Mesenchymal stem cell (in vitro differentiated cells and primary cell): Measurements from ENCODE around the gene ACADVL.
A peak's percentile ranks its signal among the peaks of the same experiment; 100 is the strongest.

Source experiments
- DNase-seq: peaks from one replicate; pipeline ENCODE4 v3.0.0-alpha.2; 2013
- H2AFZ ChIP-seq: one replicate; pipeline ENCODE4 v1.6.1; 2013; ENCODE audit warnings: low read depth, mild to moderate bottlenecking, control low read depth, inconsistent platforms, low read length, moderate library complexity
- H2AK5ac ChIP-seq: 2 replicates; pipeline ENCODE4 v1.6.1; 2013; ENCODE audit warnings: low read length, moderate library complexity, mild to moderate bottlenecking, inconsistent platforms; ENCODE audit not compliant: severe bottlenecking
- H2BK120ac ChIP-seq: one replicate; pipeline ENCODE4 v1.6.1; 2013; ENCODE audit warnings: low read depth, mild to moderate bottlenecking, inconsistent platforms, low read length, moderate library complexity
- H2BK12ac ChIP-seq, 2 experiments: one replicate each; pipeline ENCODE4 v1.6.1; 2013; ENCODE audit warnings: inconsistent platforms in 2 of 2, low read length in 2 of 2, mild to moderate bottlenecking in 2 of 2, moderate library complexity in 2 of 2, control low read depth in 1 of 2
- H2BK15ac ChIP-seq: one replicate; pipeline ENCODE4 v1.6.1; 2013; ENCODE audit warnings: mild to moderate bottlenecking, low read depth, inconsistent platforms; ENCODE audit not compliant: poor library complexity, severe bottlenecking
- H2BK5ac ChIP-seq: 2 replicates; pipeline ENCODE4 v1.6.1; 2013; ENCODE audit warnings: low read depth, mild to moderate bottlenecking, low read length, control low read depth, inconsistent platforms; ENCODE audit not compliant: poor library complexity, severe bottlenecking
- H3K14ac ChIP-seq, 2 experiments: one replicate each; pipeline ENCODE4 v1.6.1; 2013; ENCODE audit warnings: inconsistent platforms in 2 of 2, low read length in 2 of 2, control low read depth in 1 of 2, mild to moderate bottlenecking in 1 of 2, moderate library complexity in 1 of 2
- H3K18ac ChIP-seq, 2 experiments: one replicate each; pipeline ENCODE4 v1.6.1; 2013; ENCODE audit warnings: inconsistent platforms in 2 of 2, low read length in 2 of 2, control low read depth in 1 of 2, low read depth in 1 of 2, mild to moderate bottlenecking in 1 of 2
- H3K23ac ChIP-seq, 2 experiments: one replicate each; pipeline ENCODE4 v1.6.1; 2013; ENCODE audit warnings: inconsistent platforms in 2 of 2, low read length in 2 of 2, mild to moderate bottlenecking in 2 of 2, moderate library complexity in 2 of 2, control low read depth in 1 of 2
- H3K27ac ChIP-seq: 2 replicates; pipeline ENCODE4 v1.5.1; 2013; ENCODE audit warnings: mild to moderate bottlenecking, moderate library complexity, low read length, control low read depth, inconsistent platforms; ENCODE audit not compliant: poor library complexity, severe bottlenecking
- H3K27me3 ChIP-seq, 2 experiments: 2 replicates each; pipeline versions ENCODE4 v1.6.1 to v1.7.0; 2013; ENCODE audit warnings: low read length in 2 of 2, mild to moderate bottlenecking in 2 of 2, moderate library complexity in 2 of 2, control low read depth in 1 of 2, inconsistent platforms in 1 of 2; ENCODE audit not compliant: control insufficient read depth in 1 of 2, insufficient read depth in 1 of 2
- H3K36me3 ChIP-seq, 2 experiments: 2 replicates each; pipeline versions ENCODE4 v1.6.1 to v1.7.0; 2013; ENCODE audit warnings: low read length in 2 of 2, control low read depth in 1 of 2, inconsistent platforms in 1 of 2, low read depth in 1 of 2, mild to moderate bottlenecking in 1 of 2; ENCODE audit not compliant: insufficient read depth in 2 of 2, control insufficient read depth in 1 of 2
- H3K4ac ChIP-seq, 2 experiments: one replicate each; pipeline ENCODE4 v1.6.1; 2013; ENCODE audit warnings: inconsistent platforms in 2 of 2, low read length in 2 of 2, mild to moderate bottlenecking in 2 of 2, moderate library complexity in 2 of 2, control low read depth in 1 of 2, low read depth in 1 of 2
- H3K4me1 ChIP-seq: 2 replicates; pipeline ENCODE4 v1.6.1; 2013; ENCODE audit warnings: low read depth, low read length, control low read depth; ENCODE audit not compliant: control insufficient read depth, insufficient read depth
- H3K4me2 ChIP-seq: 2 replicates; pipeline ENCODE4 v1.6.1; 2013; ENCODE audit warnings: low read length, mild to moderate bottlenecking, inconsistent platforms; ENCODE audit not compliant: poor library complexity, severe bottlenecking
- H3K4me3 ChIP-seq, 2 experiments: 2 replicates each; pipeline versions ENCODE4 v1.5.1 to v1.7.0; 2013; ENCODE audit warnings: low read length in 2 of 2, mild to moderate bottlenecking in 2 of 2, control low read depth in 1 of 2, low read depth in 1 of 2; ENCODE audit not compliant: insufficient read depth in 1 of 2
- H3K79me1 ChIP-seq: replicated peaks from 2 replicates; pipeline ENCODE4 v1.6.1; 2013; ENCODE audit warnings: mild to moderate bottlenecking, control low read depth, low read length, inconsistent platforms; ENCODE audit not compliant: poor library complexity, severe bottlenecking
- H3K9ac ChIP-seq: 2 replicates; pipeline ENCODE4 v1.7.0; 2013; ENCODE audit warnings: mild to moderate bottlenecking, low read length, moderate library complexity
- H3K9me3 ChIP-seq: 2 replicates; pipeline ENCODE4 v1.7.0; 2013; ENCODE audit warnings: mild to moderate bottlenecking, low read length; ENCODE audit not compliant: control insufficient read depth
- H4K8ac ChIP-seq: one replicate; pipeline ENCODE4 v1.6.1; 2013; ENCODE audit warnings: inconsistent platforms, mild to moderate bottlenecking, low read length, moderate library complexity
- H4K91ac ChIP-seq: one replicate; pipeline ENCODE4 v1.6.1; 2013; ENCODE audit warnings: mild to moderate bottlenecking, low read length, inconsistent platforms
- WGBS: methylation state at CpG from one replicate; pipeline ENCODE4 v1.1.7; 2013; ENCODE audit warnings: mixed read lengths; 5-methylcytosine and 5-hydroxymethylcytosine counted together

ACADVL gene

DNA sequence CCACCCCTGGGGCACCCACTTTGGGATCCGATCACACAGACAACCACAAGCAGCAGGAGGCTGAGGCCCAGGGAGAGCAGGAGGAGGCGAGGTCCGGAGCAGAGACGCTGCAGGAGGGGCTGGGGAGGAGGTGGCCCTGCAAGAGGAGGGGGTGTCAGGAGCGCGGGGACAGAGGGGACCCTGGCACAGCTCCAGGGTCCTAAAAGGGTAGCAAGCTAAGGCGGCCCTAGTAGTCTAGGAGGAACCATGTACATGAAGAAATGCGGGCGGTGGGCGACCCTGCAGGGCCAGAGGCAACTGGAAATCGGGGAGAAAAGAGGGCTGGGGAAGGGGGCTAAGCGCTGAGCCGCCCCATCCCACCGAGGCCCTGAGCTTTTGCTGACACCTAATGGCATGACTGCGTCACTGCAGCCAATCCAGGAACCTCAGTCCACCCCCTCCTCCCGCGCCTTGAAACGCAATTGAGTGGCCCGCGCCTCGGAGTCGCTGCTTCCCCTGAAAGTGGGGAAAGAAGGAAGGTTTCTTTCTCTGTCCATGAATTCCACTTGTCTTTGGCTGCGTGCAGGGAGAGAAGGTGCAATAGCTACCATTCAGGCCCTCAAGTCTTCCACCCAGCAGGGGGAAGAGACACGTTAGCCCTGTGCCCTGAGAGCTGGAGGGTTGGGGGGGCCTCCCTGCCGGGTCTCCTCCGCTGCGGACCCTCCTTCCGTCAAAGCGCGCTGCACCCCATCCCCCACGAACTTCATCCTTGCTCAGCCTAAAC lies 42.4 kb upstream of the ACADVL start:
- H3K23ac ChIP-seq, result no peak overlapping the region
- no peak overlapping the region for H2BK5ac ChIP-seq
- H3K9me3 ChIP-seq, result no peaks in the 10 kb centered on the region
- H3K14ac ChIP-seq, result peak overlapping the region in 1 of 2 experiments; percentile 49
- H4K8ac ChIP-seq, result peak overlapping the region; percentile 89
- H3K27me3 ChIP-seq, result peaks cover 15 to 49% of the 10 kb centered on the region in 2 experiments
- peaks cover 23% of the 10 kb centered on the region for H3K4me1 ChIP-seq
- H3K4me2 ChIP-seq, result peak overlapping the region; percentile 89
- no peak overlapping the region for H2BK12ac ChIP-seq
- H3K27ac ChIP-seq, result no peak overlapping the region
- peak overlapping the region; percentile 45 for H2BK120ac ChIP-seq
- DNase-seq, result peak; percentile 79
- WGBS, result 2% methylated on average over 11 of the region's 31 CpGs
- peak overlapping the region; percentile 64 for H4K91ac ChIP-seq
- peak overlapping the region; percentile 5 to 46 for H3K4ac ChIP-seq
- H2AFZ ChIP-seq, result peak overlapping the region; percentile 6
- H3K9ac ChIP-seq, result peak overlapping the region; percentile 73
- peak overlapping the region; percentile 33 to 74 for H3K4me3 ChIP-seq
- no peaks in the 10 kb centered on the region for H3K36me3 ChIP-seq
- H2AK5ac ChIP-seq, result no peak overlapping the region
- H2BK15ac ChIP-seq, result no peak overlapping the region
- no peaks in the 10 kb centered on the region for H3K79me1 ChIP-seq
- peak overlapping the region; percentile 82 to 89 for H3K18ac ChIP-seq

DNA sequence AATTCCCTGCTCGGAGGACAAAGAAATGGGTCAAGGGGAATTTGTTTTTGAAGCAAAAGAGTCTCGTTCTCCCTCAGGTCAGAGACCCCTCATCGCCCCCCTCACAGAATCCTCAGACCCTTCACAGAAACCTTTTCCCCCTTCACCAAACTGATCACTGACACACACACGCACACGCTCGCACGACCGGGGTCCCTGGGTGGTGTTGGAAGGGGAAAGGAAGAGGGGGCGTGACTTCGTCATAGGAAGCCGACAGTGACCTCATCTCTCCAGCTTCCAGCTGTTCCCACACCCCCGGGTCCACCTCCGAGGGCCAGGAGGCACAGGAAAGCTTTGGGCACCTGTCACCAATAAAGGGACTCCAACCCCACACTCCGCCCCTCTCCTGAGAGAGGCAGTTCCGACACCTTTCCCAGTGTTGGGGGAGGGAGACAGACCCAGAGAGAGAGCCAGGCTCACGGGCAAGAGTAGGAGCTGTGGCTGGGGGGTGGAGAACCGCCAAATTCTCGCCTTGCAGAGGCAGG lies 41.7 kb upstream of the ACADVL start:
- Histone ChIP-seq H2BK12ac (no peak overlapping the region), H3K4me1 (peaks cover 23% of the 10 kb centered on the region), H3K9me3 (no peaks in the 10 kb centered on the region), H3K4me3 (peak overlapping the region; percentile 33 to 74), H3K36me3 (no peaks in the 10 kb centered on the region), H2BK5ac (no peak overlapping the region), H3K23ac (no peak overlapping the region), H4K8ac (peak overlapping the region; percentile 83), H2AK5ac (no peak overlapping the region), H3K4ac (peak overlapping the region in 1 of 2 experiments; percentile 46), H2BK15ac (no peak overlapping the region), H3K14ac (no peak overlapping the region), H3K79me1 (no peaks in the 10 kb centered on the region), H3K9ac (peak overlapping the region; percentile 73), H3K27me3 (peaks cover 15 to 49% of the 10 kb centered on the region in 2 experiments), H4K91ac (no peak overlapping the region), H3K18ac (peak overlapping the region in 1 of 2 experiments; percentile 57), H3K4me2 (peak overlapping the region; percentile 89), H3K27ac (no peak overlapping the region), H2BK120ac (no peak overlapping the region), H2AFZ (no peak overlapping the region)
- WGBS, result 13% methylated on average over 9 of the region's 18 CpGs
- DNase-seq, result peak; percentile 62

DNA sequence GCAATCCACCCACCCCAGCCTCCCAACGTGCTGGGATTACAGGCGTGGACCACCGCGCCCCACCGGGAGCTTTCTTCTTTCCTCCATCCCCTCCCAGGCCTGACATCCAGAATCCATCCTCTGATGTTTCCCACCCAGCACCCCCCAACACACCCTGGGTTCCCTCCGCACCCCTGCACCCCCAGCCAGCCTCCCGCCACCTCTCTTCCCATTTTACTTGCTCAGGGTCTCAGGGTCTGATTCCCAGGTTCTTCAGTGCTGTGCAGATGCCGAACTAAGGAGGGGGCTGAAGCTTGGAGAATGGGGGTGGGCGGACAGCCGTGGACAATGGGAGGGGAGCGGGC lies 40.8 kb upstream of the ACADVL start:
- Histone ChIP-seq H3K27me3 (peaks cover 15 to 49% of the 10 kb centered on the region in 2 experiments), H3K4me2 (no peak overlapping the region), H3K36me3 (no peaks in the 10 kb centered on the region), H3K79me1 (no peaks in the 10 kb centered on the region), H3K4me1 (peaks cover 26% of the 10 kb centered on the region), H2BK12ac (no peak overlapping the region), H2AK5ac (no peak overlapping the region), H3K4me3 (no peak overlapping the region), H3K18ac (no peak overlapping the region), H2BK120ac (no peak overlapping the region), H2BK5ac (no peak overlapping the region), H3K23ac (no peak overlapping the region), H4K91ac (no peak overlapping the region), H3K4ac (no peak overlapping the region), H3K27ac (no peak overlapping the region), H4K8ac (no peak overlapping the region), H2AFZ (no peak overlapping the region), H3K14ac (no peak overlapping the region), H3K9me3 (no peaks in the 10 kb centered on the region), H2BK15ac (no peak overlapping the region), H3K9ac (no peak overlapping the region)
- DNase-seq, result no peak
- WGBS, result 94% methylated on average over 10 of the region's 11 CpGs

DNA sequence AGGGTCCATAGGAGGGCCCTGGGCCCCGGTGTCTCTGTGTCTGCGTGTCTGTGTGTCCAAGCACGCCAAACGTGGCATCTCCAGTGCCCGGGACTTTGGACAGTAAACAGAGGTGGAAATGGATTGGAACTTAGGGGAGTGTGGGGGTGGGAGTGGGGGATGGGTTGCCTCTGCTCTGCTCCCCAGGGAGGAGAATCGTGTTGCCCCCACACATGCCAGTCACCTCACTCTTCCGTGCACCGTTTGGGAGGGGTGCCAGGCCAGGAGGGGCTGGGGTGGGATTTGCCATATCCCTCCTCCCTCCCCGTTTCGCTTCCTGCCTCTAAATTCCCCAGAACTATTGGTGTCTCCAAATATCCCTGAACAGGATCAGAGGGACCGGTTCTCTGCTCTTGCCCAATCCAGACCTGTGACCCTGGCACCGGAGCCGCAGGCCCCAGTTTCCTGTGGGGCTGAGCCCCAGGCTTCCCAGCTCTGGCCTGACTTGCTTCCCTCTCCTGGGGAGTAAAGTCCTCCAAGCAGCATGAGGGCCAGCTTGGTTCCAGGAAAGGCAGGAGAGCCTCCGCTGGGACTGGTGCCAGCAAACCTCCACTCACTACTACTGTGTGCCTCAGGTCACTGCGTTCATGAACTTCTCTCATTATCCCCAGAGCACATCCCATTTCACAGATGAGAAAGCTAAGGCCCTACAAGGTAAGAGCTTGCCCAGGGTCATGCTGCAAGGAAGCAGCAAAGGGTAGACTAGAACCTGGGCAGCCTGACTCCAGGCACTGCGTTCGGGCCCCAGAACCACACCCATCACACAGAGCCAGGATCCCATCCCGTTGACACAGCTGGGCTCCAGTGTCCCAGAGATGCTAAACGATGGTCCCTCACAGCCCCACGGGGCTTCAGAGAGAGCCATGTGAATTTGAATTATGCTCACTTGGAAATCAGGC lies 40.2 kb upstream of the ACADVL start, which contains the start of gene ASGR1:
Gene ASGR1, minus strand, starts transcription at position 54 of the 938 bp plus-strand sequence. CDS start 807 bp downstream, outside the sequence.
- no peak for DNase-seq
- WGBS, result 79% methylated on average over 19 of the region's 20 CpGs
- Histone ChIP-seq H3K18ac (no peak within 1 kb of the TSS), H4K91ac (no peak within 1 kb of the TSS), H2AK5ac (no peak within 1 kb of the TSS), H3K4ac (no peak within 1 kb of the TSS), H2AFZ (peak within 1 kb of the TSS; percentile 24), H2BK120ac (no peak within 1 kb of the TSS), H3K36me3 (no peaks in the 10 kb centered on the region), H2BK15ac (no peak within 1 kb of the TSS), H3K27me3 (peaks cover 8 to 44% of the 10 kb centered on the region in 2 experiments), H3K14ac (no peak within 1 kb of the TSS), H3K23ac (no peak within 1 kb of the TSS), H2BK5ac (no peak within 1 kb of the TSS), H4K8ac (no peak within 1 kb of the TSS), H3K79me1 (no peaks in the 10 kb centered on the region), H3K4me1 (peaks cover 26% of the 10 kb centered on the region), H3K9ac (no peak within 1 kb of the TSS), H3K4me3 (no peak within 1 kb of the TSS), H3K27ac (no peak within 1 kb of the TSS), H3K4me2 (peak within 1 kb of the TSS; percentile 89), H3K9me3 (no peaks in the 10 kb centered on the region), H2BK12ac (no peak within 1 kb of the TSS)
